ENCODE measurements around the gene MBD5.

DNA sequence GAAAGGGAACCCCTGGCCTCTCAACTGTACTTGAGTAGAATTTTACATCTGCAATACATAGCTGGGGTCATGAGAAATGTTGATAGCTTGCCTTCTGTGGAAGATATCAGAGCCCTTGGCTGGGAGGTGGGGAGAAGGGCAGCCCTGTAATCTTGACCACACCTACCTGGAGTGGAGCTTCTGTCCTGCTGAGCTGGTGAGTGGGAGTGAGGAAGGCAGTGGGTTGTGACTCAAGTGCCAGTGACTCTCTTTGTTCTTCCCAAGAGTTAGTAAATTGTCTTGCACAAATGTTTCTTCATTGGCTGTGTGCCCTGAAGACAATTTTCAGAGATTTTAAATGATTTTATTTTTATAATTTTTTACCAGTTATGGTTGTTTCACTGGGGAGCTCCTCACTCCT, 277.3 kb downstream of the MBD5 start:
- TF ChIP-seq, protein P1, sequence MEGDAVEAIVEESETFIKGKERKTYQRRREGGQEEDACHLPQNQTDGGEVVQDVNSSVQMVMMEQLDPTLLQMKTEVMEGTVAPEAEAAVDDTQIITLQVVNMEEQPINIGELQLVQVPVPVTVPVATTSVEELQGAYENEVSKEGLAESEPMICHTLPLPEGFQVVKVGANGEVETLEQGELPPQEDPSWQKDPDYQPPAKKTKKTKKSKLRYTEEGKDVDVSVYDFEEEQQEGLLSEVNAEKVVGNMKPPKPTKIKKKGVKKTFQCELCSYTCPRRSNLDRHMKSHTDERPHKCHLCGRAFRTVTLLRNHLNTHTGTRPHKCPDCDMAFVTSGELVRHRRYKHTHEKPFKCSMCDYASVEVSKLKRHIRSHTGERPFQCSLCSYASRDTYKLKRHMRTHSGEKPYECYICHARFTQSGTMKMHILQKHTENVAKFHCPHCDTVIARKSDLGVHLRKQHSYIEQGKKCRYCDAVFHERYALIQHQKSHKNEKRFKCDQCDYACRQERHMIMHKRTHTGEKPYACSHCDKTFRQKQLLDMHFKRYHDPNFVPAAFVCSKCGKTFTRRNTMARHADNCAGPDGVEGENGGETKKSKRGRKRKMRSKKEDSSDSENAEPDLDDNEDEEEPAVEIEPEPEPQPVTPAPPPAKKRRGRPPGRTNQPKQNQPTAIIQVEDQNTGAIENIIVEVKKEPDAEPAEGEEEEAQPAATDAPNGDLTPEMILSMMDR (IDR thresholded peaks at IDR 0.05): no peak
- no peak for TF ChIP-seq EZH2 (IDR thresholded peaks at IDR 0.05; ENCODE audit: borderline replicate concordance, insufficient read depth, low read depth, low read length, poor library complexity, severe bottlenecking)
